Peyer's patch (tissue), 4 donors: ENCODE measurements around the gene GCLM.

Source experiments
- POLR2A ChIP-seq, 2 donors: fragments of 450-650 bp; IDR thresholded peaks; one replicate each; pipeline ENCODE4 v1.5.1; 2017; ENCODE audit warnings: antibody characterized with exemption in 2 of 2, mild to moderate bottlenecking in 2 of 2, moderate library complexity in 2 of 2
- TF ChIP-seq, protein P1 (sequence below), 6 experiments: fragments of 450-650 bp in 4 of 6; fragments of 200-600 bp in 2 of 6; sonication (generic) in 1 of 6; IDR thresholded peaks; one replicate each; pipeline ENCODE4 v1.5.1; 2017 to 2019; ENCODE audit warnings: antibody characterized with exemption in 6 of 6, mild to moderate bottlenecking in 3 of 6, moderate library complexity in 1 of 6

DNA sequence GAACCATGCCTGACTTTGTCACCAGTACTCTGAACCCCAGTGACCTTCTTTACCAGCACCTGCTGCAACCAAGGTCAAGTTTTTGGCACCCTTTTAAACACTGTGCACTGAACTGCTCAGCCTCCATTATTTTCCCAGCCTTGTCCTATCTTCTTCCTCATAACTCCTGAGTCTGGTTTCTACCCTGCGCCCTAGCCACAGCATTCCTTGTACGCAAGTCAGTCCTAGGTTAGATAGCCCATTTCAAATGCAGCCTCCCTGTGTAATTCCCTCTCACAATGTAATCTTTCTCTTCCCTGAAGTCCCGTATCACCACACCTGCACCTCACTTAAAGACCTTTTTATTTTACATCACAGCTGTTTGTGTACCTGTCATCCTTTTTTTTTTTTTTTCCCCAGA is 67.5 kb downstream of the GCLM start:
- no peak for TF ChIP-seq POLR2A (IDR thresholded peaks at IDR 0.05)
- TF ChIP-seq, protein P1, sequence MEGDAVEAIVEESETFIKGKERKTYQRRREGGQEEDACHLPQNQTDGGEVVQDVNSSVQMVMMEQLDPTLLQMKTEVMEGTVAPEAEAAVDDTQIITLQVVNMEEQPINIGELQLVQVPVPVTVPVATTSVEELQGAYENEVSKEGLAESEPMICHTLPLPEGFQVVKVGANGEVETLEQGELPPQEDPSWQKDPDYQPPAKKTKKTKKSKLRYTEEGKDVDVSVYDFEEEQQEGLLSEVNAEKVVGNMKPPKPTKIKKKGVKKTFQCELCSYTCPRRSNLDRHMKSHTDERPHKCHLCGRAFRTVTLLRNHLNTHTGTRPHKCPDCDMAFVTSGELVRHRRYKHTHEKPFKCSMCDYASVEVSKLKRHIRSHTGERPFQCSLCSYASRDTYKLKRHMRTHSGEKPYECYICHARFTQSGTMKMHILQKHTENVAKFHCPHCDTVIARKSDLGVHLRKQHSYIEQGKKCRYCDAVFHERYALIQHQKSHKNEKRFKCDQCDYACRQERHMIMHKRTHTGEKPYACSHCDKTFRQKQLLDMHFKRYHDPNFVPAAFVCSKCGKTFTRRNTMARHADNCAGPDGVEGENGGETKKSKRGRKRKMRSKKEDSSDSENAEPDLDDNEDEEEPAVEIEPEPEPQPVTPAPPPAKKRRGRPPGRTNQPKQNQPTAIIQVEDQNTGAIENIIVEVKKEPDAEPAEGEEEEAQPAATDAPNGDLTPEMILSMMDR (IDR thresholded peaks at IDR 0.05), result no peak
